ENCODE measurements around the gene HOXB9.

DNA sequence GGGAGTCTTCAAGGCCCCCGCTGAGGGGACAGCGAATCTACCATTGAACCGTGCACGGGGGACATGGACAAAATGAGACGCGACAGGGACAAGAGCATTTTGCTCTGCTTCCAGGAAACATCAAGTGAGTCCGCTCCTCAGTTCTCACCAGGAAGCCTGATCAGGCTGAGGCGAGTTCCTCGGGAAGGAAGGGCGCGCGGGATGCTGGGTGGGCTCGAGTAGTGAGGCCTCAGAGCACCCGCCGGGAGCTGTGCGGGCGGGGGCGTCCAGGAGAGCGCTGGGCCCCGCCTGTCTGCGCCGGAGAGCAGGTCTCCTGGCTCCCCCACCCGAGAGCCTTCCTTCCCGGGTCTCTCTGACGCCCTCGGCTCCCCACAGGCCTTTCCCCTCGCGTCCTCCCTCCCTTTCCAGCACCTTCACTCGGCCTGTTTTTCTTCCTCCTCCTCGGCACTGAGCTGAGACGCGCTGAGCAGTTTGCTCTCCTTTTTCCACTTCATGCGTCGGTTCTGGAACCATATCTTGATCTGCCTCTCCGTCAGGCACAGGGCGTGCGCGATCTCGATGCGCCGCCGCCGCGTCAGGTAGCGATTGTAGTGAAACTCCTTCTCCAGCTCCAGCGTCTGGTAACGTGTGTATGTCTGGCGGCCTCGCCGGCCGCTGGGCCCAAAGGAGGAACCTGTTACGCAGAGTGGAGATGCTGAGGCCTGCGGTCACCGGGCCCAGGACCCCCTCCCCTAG is 30.0 kb downstream of the HOXB9 start:
- TF ChIP-seq, protein P1, sequence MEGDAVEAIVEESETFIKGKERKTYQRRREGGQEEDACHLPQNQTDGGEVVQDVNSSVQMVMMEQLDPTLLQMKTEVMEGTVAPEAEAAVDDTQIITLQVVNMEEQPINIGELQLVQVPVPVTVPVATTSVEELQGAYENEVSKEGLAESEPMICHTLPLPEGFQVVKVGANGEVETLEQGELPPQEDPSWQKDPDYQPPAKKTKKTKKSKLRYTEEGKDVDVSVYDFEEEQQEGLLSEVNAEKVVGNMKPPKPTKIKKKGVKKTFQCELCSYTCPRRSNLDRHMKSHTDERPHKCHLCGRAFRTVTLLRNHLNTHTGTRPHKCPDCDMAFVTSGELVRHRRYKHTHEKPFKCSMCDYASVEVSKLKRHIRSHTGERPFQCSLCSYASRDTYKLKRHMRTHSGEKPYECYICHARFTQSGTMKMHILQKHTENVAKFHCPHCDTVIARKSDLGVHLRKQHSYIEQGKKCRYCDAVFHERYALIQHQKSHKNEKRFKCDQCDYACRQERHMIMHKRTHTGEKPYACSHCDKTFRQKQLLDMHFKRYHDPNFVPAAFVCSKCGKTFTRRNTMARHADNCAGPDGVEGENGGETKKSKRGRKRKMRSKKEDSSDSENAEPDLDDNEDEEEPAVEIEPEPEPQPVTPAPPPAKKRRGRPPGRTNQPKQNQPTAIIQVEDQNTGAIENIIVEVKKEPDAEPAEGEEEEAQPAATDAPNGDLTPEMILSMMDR (IDR thresholded peaks at IDR 0.05; ENCODE audit: insufficient read depth, low read length, poor library complexity, severe bottlenecking), result no peak
- no peak for TF ChIP-seq EZH2phosphoT487 (conservative IDR thresholded peaks at IDR 0.05; ENCODE audit: low read length)

All from SU-DHL-6 (cell line).